ENCODE data around the gene CNTN1.

The CNTN1 gene

DNA sequence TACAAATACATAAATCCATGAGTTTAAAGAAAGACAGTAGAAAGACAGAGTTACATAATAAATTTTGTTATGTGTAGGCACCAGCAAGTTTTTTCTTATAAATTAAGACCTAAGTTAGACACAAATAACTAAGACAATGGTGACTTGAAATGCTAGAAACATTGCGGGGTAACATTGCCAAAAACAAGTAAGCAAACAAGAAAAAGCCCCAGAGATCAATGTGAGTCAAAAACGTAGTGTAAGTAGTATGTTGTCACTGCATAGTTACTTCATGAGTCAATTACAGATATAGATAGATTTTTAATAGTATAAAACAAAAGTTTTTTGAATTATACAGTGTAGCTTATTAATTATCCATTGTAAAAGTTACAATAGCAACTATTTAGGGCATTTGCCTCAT is 83.4 kb downstream of the CNTN1 start:
- DNase-seq, result no peak

DNA sequence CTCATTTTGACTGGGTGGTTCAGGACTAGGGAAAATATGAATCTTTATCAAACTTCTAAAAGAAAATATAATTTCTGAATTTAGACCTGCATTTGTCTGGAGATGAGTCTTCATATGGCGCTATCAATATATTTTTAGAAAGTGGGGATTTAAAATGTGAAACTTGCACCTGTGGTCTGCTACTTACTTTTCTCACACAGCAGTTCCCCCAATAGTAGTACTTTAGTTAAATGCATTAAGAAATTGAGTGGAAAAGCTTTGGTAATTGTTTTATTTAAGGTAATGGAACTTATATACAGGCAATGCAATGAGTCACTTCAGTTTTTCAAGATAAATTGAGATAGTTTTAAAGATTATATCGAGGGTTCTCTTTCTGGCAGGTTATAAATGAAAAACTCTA is 91.9 kb downstream of the CNTN1 start:
- no peak for DNase-seq

DNA sequence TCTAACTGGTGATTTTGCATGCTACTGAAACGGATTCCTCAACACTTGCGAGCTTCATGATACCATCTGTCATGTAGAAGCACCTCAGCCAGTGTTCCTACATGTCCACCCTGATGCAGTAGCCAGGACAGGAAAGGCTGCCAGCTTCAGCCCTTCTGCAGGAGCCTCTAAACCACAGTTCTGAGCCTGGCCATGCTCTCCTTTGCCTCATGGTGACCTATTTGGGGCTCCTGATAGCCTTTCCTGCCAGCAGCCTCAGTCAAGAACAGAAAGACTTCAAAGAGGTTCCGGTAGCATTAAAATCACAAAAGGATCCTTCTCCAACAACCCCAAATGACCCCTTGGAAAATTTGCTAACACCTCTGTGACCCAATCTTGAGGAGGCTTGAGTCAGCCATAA is 96.0 kb downstream of the CNTN1 start:
- DNase-seq, result no peak

DNA sequence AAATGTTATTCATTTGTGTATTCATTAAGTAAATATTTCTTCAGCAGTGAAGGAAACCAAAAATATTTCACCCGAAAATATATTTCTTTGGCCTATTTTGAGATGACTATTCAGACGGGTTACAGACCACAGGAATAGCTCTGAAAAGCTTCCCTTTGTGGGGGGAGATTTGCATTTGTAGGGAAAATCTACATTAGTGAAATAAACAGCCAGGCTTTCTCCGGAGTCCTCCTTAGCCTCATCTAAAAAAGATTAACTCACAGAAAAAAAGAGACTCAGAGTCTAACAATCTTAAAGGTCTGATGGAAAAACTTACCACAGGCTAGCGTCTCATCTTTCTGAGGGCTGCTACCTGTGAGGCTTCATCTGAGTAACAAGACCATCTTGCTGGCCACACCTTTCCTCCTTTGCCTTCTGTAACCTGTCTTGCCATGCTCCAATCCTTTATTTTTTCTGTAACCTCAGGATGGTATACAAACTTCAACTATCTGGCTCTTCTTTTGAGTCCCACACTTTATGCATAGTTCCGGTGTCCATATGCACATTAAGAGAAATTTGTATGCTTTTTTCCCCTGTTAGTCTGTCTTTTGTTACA is 100.7 kb downstream of the CNTN1 start:
- DNase-seq, result no peak

DNA sequence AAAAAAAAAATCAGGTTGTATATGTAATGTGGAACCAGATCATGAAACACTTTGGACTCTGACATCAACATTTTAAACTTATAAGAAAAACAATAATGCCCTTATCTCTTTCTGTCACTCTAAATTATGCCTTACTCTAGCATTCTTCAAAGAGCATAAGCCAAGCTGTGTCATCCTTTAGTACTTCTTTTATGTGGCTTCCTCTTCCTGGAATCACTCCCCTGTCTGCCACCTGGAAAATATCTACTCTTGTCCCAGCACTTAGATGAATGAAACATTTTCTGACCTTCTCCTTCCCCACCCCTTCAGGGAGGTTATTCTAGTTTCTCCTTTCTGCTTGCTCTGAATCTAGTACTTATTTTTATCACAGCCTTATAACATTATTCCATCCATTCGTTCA is 101.2 kb downstream of the CNTN1 start:
- no peak for DNase-seq

DNA sequence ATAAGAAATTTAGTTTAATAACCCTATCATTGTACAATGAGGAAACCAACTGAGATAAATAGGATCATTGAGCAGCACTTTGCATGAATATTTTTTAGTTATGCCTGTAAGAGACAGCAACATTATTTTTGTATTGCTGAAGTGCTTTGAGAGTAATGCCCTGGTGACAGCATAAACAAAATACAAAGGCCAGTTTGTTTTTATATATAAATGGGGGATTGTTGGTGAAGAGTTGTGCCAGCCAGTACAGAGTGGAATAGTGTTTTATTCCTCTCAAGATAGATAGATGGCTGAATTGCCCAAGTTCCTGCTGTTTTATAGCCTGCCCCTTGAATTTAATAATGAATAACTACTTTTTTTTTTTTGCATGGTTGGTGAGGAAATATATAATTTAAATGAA is 101.8 kb downstream of the CNTN1 start:
- DNase-seq, result no peak

DNA sequence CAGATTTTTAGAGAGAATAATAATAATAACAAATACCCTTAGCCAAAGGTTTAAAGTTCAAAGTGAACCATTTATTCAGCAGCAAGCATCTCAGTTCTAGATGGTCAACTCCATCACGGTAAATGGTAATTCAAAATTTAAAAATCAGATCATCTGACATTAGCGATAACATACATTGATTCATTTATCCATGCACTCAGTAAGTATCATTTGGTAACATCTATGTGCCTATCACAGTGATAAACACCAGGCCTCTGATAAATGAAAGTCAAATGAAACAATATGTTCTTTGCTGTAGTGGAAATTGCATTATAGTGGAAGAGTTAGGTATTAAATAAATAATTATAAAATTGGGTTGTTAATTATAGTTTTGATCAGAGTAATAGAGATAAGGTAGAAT is 108.8 kb downstream of the CNTN1 start:
- no peak for DNase-seq

DNA sequence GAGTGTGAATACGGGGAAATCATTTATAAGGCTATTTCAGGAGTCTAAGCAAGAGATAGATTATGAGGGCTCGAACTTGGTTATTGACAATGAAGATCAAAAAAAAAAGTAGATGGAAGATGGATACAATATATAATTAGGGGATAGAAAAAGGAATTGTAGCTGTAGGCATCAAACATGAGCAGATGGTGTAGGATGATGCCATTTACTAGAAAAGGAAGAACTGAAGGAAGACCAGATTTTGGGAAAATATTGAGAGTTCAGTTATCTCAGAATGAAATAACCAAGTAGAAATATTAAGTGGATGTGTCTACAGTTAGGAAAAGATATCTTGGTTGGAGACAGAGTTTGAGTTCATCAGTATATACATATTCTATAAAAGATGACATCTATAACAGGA is 109.6 kb downstream of the CNTN1 start:
- DNase-seq, result no peak

DNA sequence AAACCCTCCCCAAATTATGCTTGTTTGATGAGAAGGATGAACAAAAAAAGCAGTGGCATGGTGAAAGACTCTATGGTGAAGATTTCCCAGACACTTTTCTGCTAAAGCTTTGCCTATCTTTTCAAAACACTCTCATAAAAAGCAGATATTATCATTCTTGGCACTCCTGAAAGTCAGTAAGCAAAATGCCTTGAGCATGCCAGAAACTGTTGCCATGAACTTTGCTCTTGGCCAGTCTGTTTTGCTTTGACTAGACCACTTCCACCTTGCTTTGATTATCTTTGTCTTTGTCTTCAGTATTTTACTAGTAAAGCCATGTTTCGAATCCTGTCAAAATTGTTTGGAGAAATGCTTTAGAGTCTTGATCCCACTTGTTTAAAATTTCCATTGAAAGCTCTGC is 110.4 kb downstream of the CNTN1 start:
- no peak for DNase-seq

DNA sequence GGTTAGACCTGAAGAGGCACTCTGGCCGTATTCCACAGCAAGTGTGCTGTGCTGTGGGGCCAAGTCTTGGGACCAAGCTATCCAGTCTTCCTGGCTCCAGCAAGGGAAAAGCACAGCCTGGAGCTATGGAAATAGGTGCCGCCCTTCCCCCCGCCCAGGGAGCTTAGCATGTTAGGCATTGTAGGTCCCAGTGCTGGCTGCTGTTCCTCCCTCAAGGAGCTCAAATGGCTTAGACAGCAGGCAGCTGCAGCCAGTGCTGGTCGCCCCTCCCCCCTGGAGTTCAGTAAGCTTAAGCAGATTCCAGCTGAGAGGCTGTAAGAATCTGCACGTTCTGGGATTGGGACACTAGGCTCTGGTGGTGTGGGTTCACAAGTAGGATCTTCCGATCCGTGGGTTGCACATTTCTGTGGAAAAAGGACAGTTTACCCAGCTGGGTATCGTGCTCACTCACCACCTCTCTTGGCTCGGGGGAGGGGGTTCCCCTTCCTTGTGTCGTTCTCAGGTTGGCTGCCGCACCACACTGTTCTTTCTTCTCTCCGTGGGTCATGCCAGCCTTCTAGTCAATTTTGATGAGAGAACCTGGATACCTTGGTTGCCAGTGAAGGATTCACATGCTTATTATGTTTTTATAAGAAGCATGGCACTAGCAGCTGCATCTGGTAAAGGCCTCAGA is 127.3 kb downstream of the CNTN1 start:
- no peak for DNase-seq

DNA sequence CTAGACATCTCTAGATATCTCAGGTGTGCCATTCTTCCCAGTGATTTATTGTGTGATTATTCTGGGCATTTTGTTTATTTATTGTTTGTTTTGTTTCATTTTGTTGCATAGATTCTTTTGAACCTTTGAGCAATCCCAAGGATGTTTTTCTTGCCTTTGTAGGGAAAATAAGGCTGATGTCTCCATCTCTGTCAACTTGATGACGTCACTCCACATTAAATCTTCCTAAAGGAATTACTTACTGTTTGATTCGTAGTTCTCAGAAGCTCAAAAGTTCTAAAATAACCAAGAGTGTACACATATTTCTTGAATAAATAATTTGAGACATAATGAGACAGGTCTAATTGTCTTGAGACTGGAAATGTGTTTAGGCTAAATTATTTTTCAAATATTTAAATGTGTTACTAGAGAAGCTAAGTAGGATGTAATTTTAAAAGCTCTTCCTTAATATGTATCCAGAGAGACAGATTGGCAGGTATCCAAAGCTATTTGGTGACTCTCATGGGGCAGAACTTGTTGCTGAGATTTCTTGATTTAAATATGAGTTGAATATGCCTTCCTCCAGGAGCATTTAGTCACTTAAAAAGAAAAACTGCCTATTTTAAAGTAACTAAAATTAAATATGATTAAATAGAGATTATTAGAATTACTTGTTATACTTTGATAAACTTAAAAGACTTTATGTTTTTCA is 128.7 kb downstream of the CNTN1 start:
- no peak for DNase-seq

DNA sequence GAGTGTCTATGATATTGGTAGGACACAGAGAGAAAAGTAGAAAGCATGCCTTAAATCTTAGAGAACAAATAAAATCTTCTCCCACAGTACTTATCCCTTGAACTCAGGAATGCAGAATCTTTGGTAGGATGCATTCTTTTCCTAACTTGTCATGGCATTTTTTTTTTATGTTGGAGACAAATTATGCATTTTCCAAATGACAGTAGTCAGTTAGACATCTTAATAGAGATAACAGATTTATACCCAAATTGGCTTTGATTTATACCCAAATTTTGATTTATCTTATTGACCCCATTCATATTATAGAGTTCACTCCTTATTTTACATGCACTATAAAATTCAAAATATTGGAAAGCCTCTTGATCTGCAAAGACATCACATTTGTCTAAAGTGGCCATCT is 132.9 kb downstream of the CNTN1 start:
- DNase-seq, result no peak

DNA sequence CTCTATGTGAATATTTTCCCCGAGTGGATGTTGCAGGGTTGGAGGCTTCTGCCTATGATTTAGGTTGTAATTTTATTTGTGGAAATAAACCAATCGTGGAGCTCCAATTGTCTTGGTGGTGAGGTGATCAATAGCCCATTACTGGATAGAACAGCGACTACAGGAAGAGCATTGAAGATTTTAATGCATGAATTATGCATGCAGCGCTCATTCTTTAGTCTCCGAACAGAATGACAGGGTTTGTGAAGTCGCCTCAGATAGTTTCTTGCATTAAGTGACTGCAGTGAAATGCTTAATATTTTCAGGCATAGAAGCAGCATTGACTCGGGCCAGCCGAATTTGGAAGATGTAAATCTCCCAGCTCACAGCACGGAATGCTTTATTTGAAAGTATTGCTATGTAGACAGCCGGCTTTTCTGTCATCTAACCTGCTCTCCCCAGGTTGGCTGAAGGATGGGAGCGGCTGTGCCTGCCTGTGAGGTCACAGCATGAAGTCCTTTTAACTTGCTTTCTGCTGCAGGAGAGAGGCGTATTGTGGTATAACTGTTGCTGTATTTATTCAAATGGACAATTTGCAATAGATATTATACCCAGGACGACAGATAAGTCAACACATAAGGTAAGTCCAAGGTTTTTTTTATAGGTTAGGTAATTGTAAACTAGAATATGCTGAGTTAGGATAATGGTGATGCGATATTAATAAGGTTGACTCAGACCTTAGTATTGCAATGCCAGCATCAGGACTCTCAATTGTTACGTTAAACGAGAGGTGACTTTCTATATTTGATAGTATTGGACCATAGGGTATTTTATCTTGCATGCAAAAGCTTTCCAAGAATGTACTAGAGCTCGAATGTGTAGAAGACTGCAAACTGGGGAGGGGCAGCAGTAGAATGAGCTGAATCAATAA is 135.7 kb downstream of the CNTN1 start:
- no peak for DNase-seq

DNA sequence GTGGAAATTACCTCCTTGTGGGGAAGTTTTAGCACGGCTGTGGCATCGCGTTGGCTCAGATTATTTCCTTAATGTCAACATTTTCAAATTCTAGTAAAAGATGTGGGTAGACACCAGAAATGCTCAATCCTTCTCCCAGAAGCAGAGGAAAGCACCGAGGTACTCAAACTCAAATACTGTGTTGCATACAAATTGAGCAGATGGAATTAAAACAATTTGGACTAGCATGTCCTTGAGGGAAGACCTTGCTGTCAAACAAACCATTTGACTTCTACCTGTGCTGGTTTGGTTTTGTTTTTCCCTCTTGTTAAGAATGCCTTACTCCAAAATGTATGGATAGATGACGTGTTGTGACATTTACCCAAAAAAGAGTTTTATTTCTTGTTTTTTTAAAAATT is 136.4 kb downstream of the CNTN1 start:
- no peak for DNase-seq

DNA sequence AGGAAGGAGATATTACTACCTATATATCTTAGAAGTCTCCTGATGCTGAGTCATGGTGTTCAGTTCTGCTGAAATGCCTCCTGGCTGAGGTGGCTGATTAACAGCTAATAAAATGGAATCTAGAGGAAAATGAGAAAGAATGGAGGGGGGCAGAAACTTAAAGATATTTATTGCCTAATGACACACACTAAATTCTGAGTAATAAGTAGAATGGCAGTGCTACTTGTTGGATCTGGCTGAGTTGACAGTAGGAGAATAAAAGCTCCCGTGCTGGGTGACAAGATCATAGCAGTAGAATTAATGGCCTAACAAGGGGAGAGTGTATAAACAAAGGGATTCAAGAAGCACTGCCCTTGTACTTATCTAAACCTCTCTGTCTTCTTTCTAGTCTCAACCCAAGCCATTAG is 137.5 kb downstream of the CNTN1 start:
- DNase-seq, result no peak

DNA sequence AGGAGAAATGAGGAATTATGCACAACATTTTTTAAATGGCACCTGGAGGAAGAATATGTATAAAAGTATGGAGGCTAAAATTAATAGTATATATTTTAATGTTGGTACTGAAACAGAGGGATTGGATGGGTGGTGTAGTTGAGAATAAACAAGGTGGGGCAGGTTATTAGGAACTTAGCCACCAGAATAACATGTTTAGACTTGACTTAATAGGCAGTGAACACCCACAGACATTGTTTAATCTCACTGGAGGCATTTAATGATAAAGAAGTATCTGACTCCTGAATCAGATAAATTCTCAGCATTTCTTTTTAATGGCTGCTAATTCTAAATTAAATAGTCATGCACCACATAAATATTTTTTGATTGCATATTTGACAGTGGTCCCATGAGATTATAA is 139.7 kb downstream of the CNTN1 start:
- no peak for DNase-seq

DNA sequence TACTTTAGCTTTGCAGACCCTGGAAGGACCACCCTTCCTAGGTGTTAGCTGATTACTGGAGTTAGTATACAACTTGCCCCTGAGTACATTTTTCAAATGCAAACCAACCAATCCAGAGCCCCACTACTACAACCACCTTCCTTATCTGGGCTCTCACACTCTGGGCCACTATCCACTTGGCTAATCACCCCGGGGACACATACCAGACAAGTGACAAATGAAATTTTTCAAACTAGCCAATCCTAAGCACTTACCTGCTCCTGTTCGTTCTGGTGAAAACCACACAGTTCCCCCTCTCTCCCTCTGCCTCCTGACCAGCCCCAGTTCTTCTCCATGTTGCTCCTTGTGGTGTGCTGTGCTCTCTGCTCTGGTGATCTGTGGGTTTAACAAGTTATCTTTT is 140.4 kb downstream of the CNTN1 start:
- no peak for DNase-seq

DNA sequence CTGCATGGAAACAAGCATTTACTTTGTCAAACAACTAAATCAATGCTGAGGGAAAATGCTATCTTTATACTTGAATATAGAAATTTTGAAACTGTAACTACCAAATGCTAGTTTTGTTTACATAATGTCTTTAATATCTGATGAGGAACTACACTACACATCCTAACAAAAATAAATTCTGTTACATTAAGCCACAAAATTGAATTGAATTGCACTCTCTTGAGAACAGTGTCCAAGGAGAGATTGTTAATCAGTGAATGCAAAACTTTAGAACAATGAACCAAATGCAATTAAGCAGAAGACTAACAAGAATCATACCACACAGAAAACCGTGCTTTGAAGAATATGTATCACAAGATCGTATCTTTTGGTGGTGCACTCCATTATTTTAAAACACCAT is 141.6 kb downstream of the CNTN1 start:
- DNase-seq, result no peak

DNA sequence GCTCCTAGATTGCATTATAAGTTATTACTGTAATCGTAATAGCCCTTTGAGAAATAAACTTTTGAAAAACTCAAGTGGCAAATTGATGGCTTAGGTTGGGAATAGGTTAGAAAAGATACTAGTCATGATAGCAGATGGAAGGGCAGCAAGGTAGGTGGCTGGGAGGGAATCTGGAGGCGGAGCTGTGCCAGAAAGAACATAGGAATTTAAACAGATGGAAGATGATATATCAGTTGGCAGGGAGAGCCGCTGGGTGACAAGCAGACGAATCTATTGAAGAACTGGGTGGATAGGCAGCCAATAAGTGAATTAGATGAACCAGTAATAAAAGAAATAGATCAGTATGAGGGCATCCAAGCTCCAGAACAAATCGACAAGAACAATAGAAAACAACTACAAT is 142.1 kb downstream of the CNTN1 start:
- DNase-seq, result no peak

DNA sequence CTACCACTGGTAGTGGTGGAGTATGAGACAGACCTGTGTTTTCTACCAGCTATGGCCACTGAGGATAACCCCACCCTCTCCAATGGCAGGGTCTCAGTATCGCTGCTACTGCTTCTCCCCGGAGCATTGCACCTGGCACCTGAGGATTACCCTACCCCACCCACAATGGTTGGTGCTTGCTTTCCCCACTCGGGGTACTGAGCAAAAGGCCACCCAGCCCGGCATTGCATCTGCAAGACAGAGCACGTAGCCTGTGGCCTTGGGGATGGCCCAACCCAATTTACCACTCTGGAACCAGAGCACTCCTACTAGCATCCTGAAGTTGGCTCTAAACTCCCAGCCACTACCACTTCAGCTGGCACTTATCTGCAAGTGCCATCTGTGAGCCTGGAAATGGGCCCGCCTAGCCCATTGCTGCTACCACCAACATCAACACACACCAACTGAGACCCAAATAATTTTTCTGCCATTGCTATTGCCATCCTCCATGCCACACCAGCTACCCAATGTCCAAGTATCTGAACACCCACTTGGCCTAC is 145.7 kb downstream of the CNTN1 start:
- DNase-seq, result no peak

DNA sequence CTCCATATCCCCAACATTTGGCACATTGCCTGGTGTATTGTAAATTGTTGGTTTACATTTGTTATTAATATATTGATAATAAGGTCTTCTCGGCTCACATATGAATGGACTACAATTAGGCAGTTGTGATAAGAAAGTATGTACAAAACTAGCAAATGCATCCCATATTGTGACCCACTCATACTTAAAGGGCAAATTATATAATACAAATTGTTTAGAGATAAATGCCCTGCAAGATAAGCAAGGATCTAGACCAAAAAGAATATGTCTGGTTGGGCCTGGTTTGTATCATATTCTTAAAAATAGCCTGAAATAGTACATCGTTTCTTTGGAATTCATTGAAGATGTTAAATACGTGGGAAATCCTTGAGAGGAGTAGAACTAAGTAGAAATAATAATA is 151.3 kb downstream of the CNTN1 start:
- no peak for DNase-seq

DNA sequence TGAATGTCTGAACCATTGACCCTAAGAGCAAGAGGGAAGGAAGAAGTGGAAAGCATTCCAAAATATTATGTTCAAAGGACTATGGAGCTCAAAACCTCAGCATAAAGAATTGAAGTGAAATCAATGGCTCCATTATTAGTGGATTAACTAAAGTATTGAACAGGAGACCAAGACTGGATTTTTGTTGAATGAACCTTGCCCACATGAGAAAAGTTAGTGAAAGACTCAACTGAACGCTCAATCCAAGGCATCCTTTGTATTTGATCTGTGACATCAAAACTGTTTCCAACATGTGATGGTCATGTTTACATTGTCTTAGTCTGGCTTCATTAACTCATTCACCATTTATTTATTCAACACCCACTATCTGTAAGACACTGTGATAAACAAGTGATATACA is 161.0 kb downstream of the CNTN1 start:
- DNase-seq, result no peak

DNA sequence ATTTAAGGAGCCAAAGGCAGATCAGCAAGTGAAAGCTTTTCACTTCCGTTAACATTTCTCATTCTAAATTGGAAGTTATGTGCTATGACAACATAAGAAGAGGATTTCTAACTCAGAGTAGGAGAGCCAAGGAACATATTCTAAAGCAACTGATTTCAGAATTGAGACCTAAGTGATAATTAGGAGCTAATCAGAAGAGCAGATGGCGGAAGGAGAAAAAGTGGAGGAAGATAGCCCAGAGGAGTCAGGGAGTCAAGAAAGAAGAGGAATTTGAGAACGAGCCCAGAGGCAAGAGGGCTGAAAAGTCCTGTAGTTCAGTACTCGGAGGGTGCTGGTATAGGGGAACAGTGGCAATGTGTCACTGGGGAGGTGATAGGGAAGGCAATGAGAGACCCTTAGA is 162.4 kb downstream of the CNTN1 start:
- no peak for DNase-seq
